ENCODE measurements around the gene IQCN.

IQCN gene

GRCh38 chr19:18286973-18287635 is 12.9 kb upstream of the IQCN start:
- no peak for DNase-seq

- no peak for DNase-seq
Observed at GRCh38 chr19:18284712-18285360, 10.6 kb upstream of the IQCN start.

- DNase-seq, result no peak
Observed at GRCh38 chr19:18283338-18283737, 9.1 kb upstream of the IQCN start.

- no peak for DNase-seq
Observed at GRCh38 chr19:18282788-18283141, 8.5 kb upstream of the IQCN start.

- DNase-seq, result no peak
Observed at GRCh38 chr19:18282021-18282787, 8.0 kb upstream of the IQCN start.

GRCh38 chr19:18281082-18282020 is 7.1 kb upstream of the IQCN start, which contains the start of gene JUND:
TSS of gene JUND (minus strand) at chr19:18281622. CDS start at chr19:18281484, 138 bp downstream.
- DNase-seq, result peak; percentile 97

- peak; percentile 87 for DNase-seq
Observed at GRCh38 chr19:18280247-18281081, 6.2 kb upstream of the IQCN start.

GRCh38 chr19:18279516-18280246 is 5.4 kb upstream of the IQCN start:
- peak; percentile 93 for DNase-seq

- DNase-seq, result no peak
Observed at GRCh38 chr19:18279266-18279515, 4.9 kb upstream of the IQCN start.

- DNase-seq, result no peak
Observed at GRCh38 chr19:18278521-18279265, 4.4 kb upstream of the IQCN start.

- DNase-seq, result no peak
Observed at GRCh38 chr19:18274781-18275356, 617 bp upstream of the IQCN start.

- DNase-seq, result no peak
Observed at GRCh38 chr19:18273561-18274218, 562 bp downstream of the IQCN start.

GRCh38 chr19:18271433-18271841 is 2.8 kb downstream of the IQCN start:
- no peak for DNase-seq

- DNase-seq, result no peak
Observed at GRCh38 chr19:18270326-18270725, 3.9 kb downstream of the IQCN start.

- no peak for DNase-seq
Observed at GRCh38 chr19:18269070-18269723, 5.1 kb downstream of the IQCN start.

GRCh38 chr19:18266771-18267686 is 7.2 kb downstream of the IQCN start:
- DNase-seq, result no peak

- DNase-seq, result no peak
Observed at GRCh38 chr19:18265582-18265981, 8.7 kb downstream of the IQCN start.

- DNase-seq, result no peak
Observed at GRCh38 chr19:18264971-18265540, 9.2 kb downstream of the IQCN start.

Measured in NCI-H2171 (cell line).